Stimulated activated naive CD4-positive, alpha-beta T cell (primary cell): Measurements from ENCODE around the gene MRPL49.
"Not testable (repeated sequence)": the region's sequence is repeated elsewhere in the genome, so short reads cannot be mapped to it uniquely, and the experiment has no call there.

ENCODE experiments used
- DNase-seq, 6 experiments: peaks; one replicate each; lab custom pipeline; 2025; lab: John Stamatoyannopoulos, UW

The MRPL49 gene

GRCh38 chr11:65165410-65166317 is 43.5 kb downstream of the MRPL49 start:
- DNase-seq: no peak

- DNase-seq: no peak
Measured at GRCh38 chr11:65166893-65167292, 44.8 kb downstream of the MRPL49 start.

GRCh38 chr11:65167656-65168055 is 45.5 kb downstream of the MRPL49 start:
- no peak for DNase-seq

- DNase-seq: no peak
Measured at GRCh38 chr11:65169164-65169641, 47.1 kb downstream of the MRPL49 start.

GRCh38 chr11:65170058-65170534 is 48.0 kb downstream of the MRPL49 start, which contains the start of gene SPDYC:
Gene SPDYC, plus strand, starts transcription at chr11:65170233. Its CDS starts 1,125 bp downstream, at chr11:65171358.
- no peak for DNase-seq

GRCh38 chr11:65172600-65172999 is 50.5 kb downstream of the MRPL49 start:
- no peak for DNase-seq

- DNase-seq: not testable (repeated sequence)
Measured at GRCh38 chr11:65174571-65175010, 52.5 kb downstream of the MRPL49 start.
